ENCODE measurements around the gene LGALS13.

LGALS13 gene

DNA sequence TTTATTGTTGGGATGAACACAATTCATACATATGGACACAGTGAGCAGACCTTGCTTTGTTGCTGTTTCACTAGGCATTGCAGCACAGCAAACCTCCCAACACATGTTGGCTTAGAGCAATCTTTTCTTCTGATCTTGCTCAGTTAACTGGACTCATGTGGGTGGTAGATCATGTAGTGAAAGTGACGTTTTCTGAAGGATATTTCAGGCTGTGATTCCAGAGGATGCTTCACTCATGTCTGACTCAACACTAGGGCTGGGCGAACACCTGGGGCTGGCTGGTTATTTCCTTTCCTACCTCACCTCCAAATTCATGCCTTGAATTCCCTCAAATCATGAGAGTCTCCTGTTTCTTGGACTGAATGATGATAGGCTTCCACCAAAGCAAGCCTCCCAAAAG, 14.3 kb upstream of the LGALS13 start:
- H3K27me3 ChIP-seq (ENCODE audit: insufficient read depth, low read length, poor library complexity, severe bottlenecking) = no peaks in the 10 kb centered on the region
- no peak overlapping the region for H2AFZ ChIP-seq (ENCODE audit: low read length)
- H4K20me1 ChIP-seq (ENCODE audit: insufficient read depth, low read length, poor library complexity, severe bottlenecking) = no peaks in the 10 kb centered on the region
- no peaks in the 10 kb centered on the region for H3F3A ChIP-seq (ENCODE audit: low read depth)
- H3K9me2 ChIP-seq (replicated peaks; ENCODE audit: low read depth, low read length) = no peaks in the 10 kb centered on the region
- H3K9ac ChIP-seq (ENCODE audit: low read depth, low read length, poor library complexity, severe bottlenecking) = no peak overlapping the region
- H3K36me3 ChIP-seq (ENCODE audit: insufficient read depth, low read length) = no peaks in the 10 kb centered on the region
- H3K4me2 ChIP-seq (ENCODE audit: low read depth, low read length, poor library complexity, severe bottlenecking) = no peak overlapping the region
- H3K9me3 ChIP-seq (ENCODE audit: insufficient read depth, low read depth, low read length) = no peaks in the 10 kb centered on the region
- H3K4me1 ChIP-seq (ENCODE audit: insufficient read depth, low read length, poor library complexity, severe bottlenecking) = no peaks in the 10 kb centered on the region
- no peak for TF ChIP-seq EZH2phosphoT487 (IDR thresholded peaks at IDR 0.05; ENCODE audit: borderline replicate concordance)
- TF ChIP-seq, protein P1, sequence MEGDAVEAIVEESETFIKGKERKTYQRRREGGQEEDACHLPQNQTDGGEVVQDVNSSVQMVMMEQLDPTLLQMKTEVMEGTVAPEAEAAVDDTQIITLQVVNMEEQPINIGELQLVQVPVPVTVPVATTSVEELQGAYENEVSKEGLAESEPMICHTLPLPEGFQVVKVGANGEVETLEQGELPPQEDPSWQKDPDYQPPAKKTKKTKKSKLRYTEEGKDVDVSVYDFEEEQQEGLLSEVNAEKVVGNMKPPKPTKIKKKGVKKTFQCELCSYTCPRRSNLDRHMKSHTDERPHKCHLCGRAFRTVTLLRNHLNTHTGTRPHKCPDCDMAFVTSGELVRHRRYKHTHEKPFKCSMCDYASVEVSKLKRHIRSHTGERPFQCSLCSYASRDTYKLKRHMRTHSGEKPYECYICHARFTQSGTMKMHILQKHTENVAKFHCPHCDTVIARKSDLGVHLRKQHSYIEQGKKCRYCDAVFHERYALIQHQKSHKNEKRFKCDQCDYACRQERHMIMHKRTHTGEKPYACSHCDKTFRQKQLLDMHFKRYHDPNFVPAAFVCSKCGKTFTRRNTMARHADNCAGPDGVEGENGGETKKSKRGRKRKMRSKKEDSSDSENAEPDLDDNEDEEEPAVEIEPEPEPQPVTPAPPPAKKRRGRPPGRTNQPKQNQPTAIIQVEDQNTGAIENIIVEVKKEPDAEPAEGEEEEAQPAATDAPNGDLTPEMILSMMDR (conservative IDR thresholded peaks at IDR 0.05; ENCODE audit: low read length) = no peak
- H3K4me3 ChIP-seq (ENCODE audit: low read length, poor library complexity, severe bottlenecking) = no peak overlapping the region
- H3K79me2 ChIP-seq (ENCODE audit: insufficient read depth, low read length) = no peaks in the 10 kb centered on the region

DNA sequence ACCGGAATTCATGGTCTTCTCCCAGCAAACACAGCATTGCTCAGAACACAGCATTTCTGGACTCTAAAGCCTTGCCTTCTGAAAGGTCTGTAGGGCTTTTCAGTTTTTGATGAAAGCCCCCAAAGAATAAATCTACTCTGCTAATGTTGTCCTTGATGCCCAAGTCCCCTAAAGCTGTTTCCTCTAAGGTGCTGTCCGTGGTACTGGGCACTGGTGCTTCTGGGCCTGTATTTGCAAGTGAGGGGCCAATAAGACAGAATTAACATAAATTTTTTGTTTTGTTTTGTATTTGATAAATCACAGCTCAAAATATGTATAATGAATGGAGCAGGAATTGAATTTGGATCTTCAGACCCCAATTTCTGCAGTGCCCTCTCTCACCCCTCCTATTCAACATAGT, 12.1 kb upstream of the LGALS13 start:
- H3K9ac ChIP-seq (ENCODE audit: low read depth, low read length, poor library complexity, severe bottlenecking) = no peak overlapping the region
- no peak overlapping the region for H2AFZ ChIP-seq (ENCODE audit: low read length)
- no peaks in the 10 kb centered on the region for H3K79me2 ChIP-seq (ENCODE audit: insufficient read depth, low read length)
- H3K36me3 ChIP-seq (ENCODE audit: insufficient read depth, low read length) = no peaks in the 10 kb centered on the region
- H3K4me2 ChIP-seq (ENCODE audit: low read depth, low read length, poor library complexity, severe bottlenecking) = no peak overlapping the region
- H3K4me1 ChIP-seq (ENCODE audit: insufficient read depth, low read length, poor library complexity, severe bottlenecking) = no peaks in the 10 kb centered on the region
- no peaks in the 10 kb centered on the region for H4K20me1 ChIP-seq (ENCODE audit: insufficient read depth, low read length, poor library complexity, severe bottlenecking)
- no peaks in the 10 kb centered on the region for H3F3A ChIP-seq (ENCODE audit: low read depth)
- TF ChIP-seq, protein P1 (conservative IDR thresholded peaks at IDR 0.05; ENCODE audit: low read length) = no peak
- no peak for TF ChIP-seq EZH2phosphoT487 (IDR thresholded peaks at IDR 0.05; ENCODE audit: borderline replicate concordance)
- no peaks in the 10 kb centered on the region for H3K27me3 ChIP-seq (ENCODE audit: insufficient read depth, low read length, poor library complexity, severe bottlenecking)
- no peaks in the 10 kb centered on the region for H3K9me2 ChIP-seq (replicated peaks; ENCODE audit: low read depth, low read length)
- no peak overlapping the region for H3K4me3 ChIP-seq (ENCODE audit: low read length, poor library complexity, severe bottlenecking)
- no peaks in the 10 kb centered on the region for H3K9me3 ChIP-seq (ENCODE audit: insufficient read depth, low read depth, low read length)

DNA sequence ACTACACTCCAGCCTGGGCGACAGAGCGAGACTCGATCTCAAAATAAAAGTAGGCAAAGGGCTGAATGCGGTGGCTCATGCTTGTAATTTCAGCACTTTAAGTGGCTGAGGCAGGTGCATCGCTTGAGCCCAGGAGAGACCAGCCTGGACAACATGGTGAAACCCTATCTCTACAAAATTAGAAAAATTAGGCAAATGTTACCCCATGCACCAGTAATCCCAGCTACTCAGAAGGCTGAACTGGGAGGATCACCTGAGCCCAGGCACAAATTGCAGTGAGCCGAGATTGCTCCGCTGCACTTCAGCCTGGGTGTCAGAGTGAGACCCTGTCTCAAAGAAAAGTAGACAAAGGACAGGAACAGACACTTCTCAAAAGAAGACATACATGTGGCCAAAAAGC, 9.9 kb upstream of the LGALS13 start:
- Histone ChIP-seq H3K9ac (ENCODE audit: low read depth, low read length, poor library complexity, severe bottlenecking) (no peak overlapping the region), H2AFZ (ENCODE audit: low read length) (no peak overlapping the region), H3K79me2 (ENCODE audit: insufficient read depth, low read length) (no peaks in the 10 kb centered on the region), H3K27me3 (ENCODE audit: insufficient read depth, low read length, poor library complexity, severe bottlenecking) (no peaks in the 10 kb centered on the region), H3K9me3 (ENCODE audit: insufficient read depth, low read depth, low read length) (no peaks in the 10 kb centered on the region), H3K4me2 (ENCODE audit: low read depth, low read length, poor library complexity, severe bottlenecking) (no peak overlapping the region), H3K36me3 (ENCODE audit: insufficient read depth, low read length) (no peaks in the 10 kb centered on the region), H3K4me1 (ENCODE audit: insufficient read depth, low read length, poor library complexity, severe bottlenecking) (no peaks in the 10 kb centered on the region), H4K20me1 (ENCODE audit: insufficient read depth, low read length, poor library complexity, severe bottlenecking) (no peaks in the 10 kb centered on the region), H3F3A (ENCODE audit: low read depth) (no peaks in the 10 kb centered on the region), H3K9me2 (replicated peaks; ENCODE audit: low read depth, low read length) (no peaks in the 10 kb centered on the region), H3K4me3 (ENCODE audit: low read length, poor library complexity, severe bottlenecking) (no peak overlapping the region)
- no peak for TF ChIP-seq EZH2phosphoT487 (IDR thresholded peaks at IDR 0.05; ENCODE audit: borderline replicate concordance)
- TF ChIP-seq, protein P1 (conservative IDR thresholded peaks at IDR 0.05; ENCODE audit: low read length) = no peak
